SK-N-SH (cell line): ENCODE results near the gene SNX11. TPM values are rescaled to one million over a fixed set of nuclear protein-coding genes. Genes with fewer than 3 reads are reported as not detected.

Experiments
- CTCF ChIA-PET: fragments of 300-600, 350-600 bp; formaldehyde crosslinking; extraction: SDS; loops from one replicate; lab custom pipeline; 2021; lab: Yijun Ruan, JAX
- POLR2A ChIA-PET: fragments of 350-600 bp; sonication (Branson Sonifier 250); formaldehyde crosslinking; extraction: SDS; loops from one replicate; lab custom pipeline; 2020; ENCODE audit warnings: antibody characterized with exemption, inconsistent platforms; lab: Yijun Ruan, JAX
- DNase-seq: peaks from one replicate; pipeline ENCODE4 v3.0.0; 2012
- H2AFZ ChIP-seq: fragments of 200-600 bp; sonication (generic); 2 replicates; pipeline ENCODE4 v1.8.1; 2016; ENCODE audit warnings: antibody characterized with exemption, mild to moderate bottlenecking, low read depth
- H3F3A ChIP-seq: fragments of 200-600 bp; sonication (generic); replicated peaks from 2 replicates; pipeline ENCODE3; 2016; ENCODE audit warnings: antibody characterized with exemption, mild to moderate bottlenecking; ENCODE audit not compliant: insufficient read depth
- H3K27ac ChIP-seq, 2 experiments: fragments of 200-500 bp in 1 of 2; fragments of 200-600 bp in 1 of 2; sonication (Bioruptor generic) in 1 of 2; sonication (generic), shearing (Covaris generic) in 1 of 2; 2 replicates each; pipeline versions ENCODE4 v1.5.1 to v1.6.1; 2014 to 2016; ENCODE audit warnings: low read depth in 2 of 2, inconsistent platforms in 1 of 2, low read length in 1 of 2, mild to moderate bottlenecking in 1 of 2, mixed read lengths in 1 of 2
- H3K27me3 ChIP-seq: fragments of 200-600 bp; sonication (generic), shearing (Covaris generic); 2 replicates; pipeline ENCODE4 v1.6.1; 2016; ENCODE audit warnings: mixed run types; ENCODE audit not compliant: insufficient read depth
- H3K36me3 ChIP-seq, 2 experiments: fragments of 200-500 bp in 1 of 2; fragments of 200-600 bp in 1 of 2; sonication (Bioruptor generic) in 1 of 2; sonication (generic) in 1 of 2; replicated peaks in 1 of 2; 2 replicates each; pipeline versions ENCODE3 to v1.5.1; 2014 to 2016; ENCODE audit warnings: low read length in 1 of 2, mild to moderate bottlenecking in 1 of 2; ENCODE audit not compliant: insufficient read depth in 2 of 2, control insufficient read depth in 1 of 2
- H3K4me1 ChIP-seq, 2 experiments: fragments of 200-500 bp in 1 of 2; fragments of 200-600 bp in 1 of 2; sonication (Bioruptor generic) in 1 of 2; sonication (generic), shearing (Covaris generic) in 1 of 2; 2 replicates each; pipeline versions ENCODE4 v1.5.1 to v1.6.1; 2014 to 2016; ENCODE audit warnings: low read depth in 1 of 2, low read length in 1 of 2, mixed run types in 1 of 2; ENCODE audit not compliant: insufficient read depth in 2 of 2, control insufficient read depth in 1 of 2
- H3K4me2 ChIP-seq: fragments of 200-600 bp; sonication (generic), shearing (Covaris generic); 2 replicates; pipeline ENCODE4 v1.6.1; 2017; ENCODE audit warnings: mixed run types
- H3K4me3 ChIP-seq, 2 experiments: fragments of 200-500 bp in 1 of 2; fragments of 200-600 bp in 1 of 2; sonication (Bioruptor generic) in 1 of 2; sonication (generic), shearing (Covaris generic) in 1 of 2; 2 replicates each; pipeline versions ENCODE4 v1.5.1 to v1.8.1; 2014 to 2016; ENCODE audit warnings: low read depth in 2 of 2, inconsistent platforms in 1 of 2, low read length in 1 of 2, mild to moderate bottlenecking in 1 of 2, mixed read lengths in 1 of 2, moderate library complexity in 1 of 2
- H3K79me2 ChIP-seq: fragments of 200-600 bp; sonication (generic); 2 replicates; pipeline ENCODE4 v1.8.1; 2017; ENCODE audit warnings: mild to moderate bottlenecking; ENCODE audit not compliant: insufficient read depth
- H3K9ac ChIP-seq: fragments of 200-600 bp; sonication (generic); 2 replicates; pipeline ENCODE4 v1.6.1; 2017; ENCODE audit warnings: mixed run types
- H3K9me2 ChIP-seq: fragments of 200-600 bp; sonication (generic); 2 replicates; pipeline ENCODE4 v1.6.1; 2017; ENCODE audit warnings: mixed run types
- H3K9me3 ChIP-seq: fragments of 200-600 bp; sonication (generic); 2 replicates; pipeline ENCODE4 v1.6.1; 2017; ENCODE audit warnings: mixed run types, mild to moderate bottlenecking, moderate library complexity
- H4K20me1 ChIP-seq: fragments of 200-600 bp; sonication (generic); 2 replicates; pipeline ENCODE4 v1.6.1; 2017; ENCODE audit warnings: mild to moderate bottlenecking, mixed run types; ENCODE audit not compliant: insufficient read depth
- CTCF ChIP-seq: fragments of 200-600 bp; sonication (generic); IDR thresholded peaks from 2 replicates; pipeline ENCODE4 v1.6.1; 2017; ENCODE audit warnings: antibody characterized with exemption, mild to moderate bottlenecking, moderate library complexity
- FOXJ3 ChIP-seq: sonication (generic); formaldehyde crosslinking; IDR thresholded peaks from 2 replicates; pipeline ENCODE4 v1.5.1; 2020; ENCODE audit warnings: mild to moderate bottlenecking, missing genetic modification reagents
- GABPA ChIP-seq: IDR thresholded peaks from 2 replicates; pipeline ENCODE4 v1.4.0; 2012; ENCODE audit warnings: low read depth, mild to moderate bottlenecking
- JUND ChIP-seq: IDR thresholded peaks from 2 replicates; pipeline ENCODE4 v1.4.0; 2012
- PBX3 ChIP-seq: IDR thresholded peaks from 2 replicates; pipeline ENCODE4; 2012
- POLR2AphosphoS5 ChIP-seq: IDR thresholded peaks from 2 replicates; pipeline ENCODE4 v1.6.1; 2012; ENCODE audit warnings: low read depth, low read length
- RAD21 ChIP-seq: IDR thresholded peaks from 2 replicates; pipeline ENCODE4 v1.6.1; 2012; ENCODE audit warnings: mild to moderate bottlenecking, low read length
- RCOR1 ChIP-seq: fragments of 150-350 bp; IDR thresholded peaks from 2 replicates; pipeline ENCODE4 v1.6.1; 2017; ENCODE audit warnings: antibody characterized with exemption, low read length
- RFX5 ChIP-seq: IDR thresholded peaks from 2 replicates; pipeline ENCODE4 v1.6.1; 2012; ENCODE audit warnings: mild to moderate bottlenecking, improper control_type of control experiment, low read length
- RXRA ChIP-seq: IDR thresholded peaks from 2 replicates; pipeline ENCODE4 v1.4.0; 2012; ENCODE audit warnings: low read depth, mild to moderate bottlenecking, borderline replicate concordance
- WGBS: methylation state at CpG from one replicate; pipeline ENCODE4 v1.1.6; 2017; ENCODE audit warnings: low lambda C conversion rate; 5-methylcytosine and 5-hydroxymethylcytosine counted together
- polyA plus RNA-seq, 3 experiments: library from polyadenylated mRNA; depleted of rRNA; stranded (reverse); fragments of >200 nt; gene quantifications; 2 replicates each; pipeline ENCODE4 v1.2.3, GENCODE V29; 2012
- small RNA-seq, 7 experiments: library from RNA; depleted of rRNA; stranded (forward); fragments of <200 nt; gene quantifications; one replicate each; pipeline ENCODE3, GENCODE V24; 2012
- TF ChIP-seq, protein P1 (sequence below): IDR thresholded peaks from 2 replicates; pipeline ENCODE4 v1.4.0; 2012; ENCODE audit warnings: low read depth
- TF ChIP-seq, protein P2 (sequence below): IDR thresholded peaks from 2 replicates; pipeline ENCODE4 v1.4.0; 2012; ENCODE audit warnings: low read depth, borderline replicate concordance

The SNX11 gene
- polyA plus RNA-seq, 1 of the 3 experiments (the other 2 are of a cell fraction): 19.0 TPM

DNA sequence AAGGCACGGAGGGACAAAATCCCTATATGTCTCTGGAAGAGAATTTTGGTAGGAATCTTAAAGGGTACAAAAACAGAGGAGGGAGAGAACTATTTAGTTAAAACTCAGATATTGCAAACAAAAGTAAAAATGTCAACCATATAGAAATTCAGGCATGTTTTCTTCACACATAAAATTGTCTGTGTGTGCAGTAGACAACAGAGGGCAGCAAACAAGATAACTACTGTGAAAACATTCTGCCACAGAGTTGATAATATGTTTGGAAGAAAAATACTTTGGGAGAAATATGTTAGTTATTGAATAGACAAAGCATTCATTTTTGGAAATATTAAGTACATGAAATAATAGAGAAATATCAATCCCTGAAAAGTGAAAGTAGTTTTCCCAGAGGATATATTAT, 56.2 kb downstream of the SNX11 start:
- TF ChIP-seq PBX3 (no peak), POLR2AphosphoS5 (no peak), RAD21 (no peak), CTCF (0 out of 2 replicates have a peak, but pooled peaks have one; percentile 21), RFX5 (no peak), RCOR1 (no peak), GABPA (no peak)
- TF ChIP-seq, protein P1, sequence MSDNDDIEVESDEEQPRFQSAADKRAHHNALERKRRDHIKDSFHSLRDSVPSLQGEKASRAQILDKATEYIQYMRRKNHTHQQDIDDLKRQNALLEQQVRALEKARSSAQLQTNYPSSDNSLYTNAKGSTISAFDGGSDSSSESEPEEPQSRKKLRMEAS: no peak
- Histone ChIP-seq H3K9me3 (no peaks in the 10 kb centered on the region), H3K27me3 (peaks cover 74% of the 10 kb centered on the region), H4K20me1 (no peaks in the 10 kb centered on the region), H3K4me3 (no peak overlapping the region), H3K9me2 (no peaks in the 10 kb centered on the region), H3K4me1 (no peaks in the 10 kb centered on the region), H3K9ac (no peak overlapping the region), H2AFZ (no peak overlapping the region), H3K79me2 (no peaks in the 10 kb centered on the region), H3F3A (no peaks in the 10 kb centered on the region), H3K36me3 (no peaks in the 10 kb centered on the region), H3K27ac (no peak overlapping the region), H3K4me2 (no peak overlapping the region)
- ChIA-PET POLR2A (interaction anchor here (0.6 kb wide), 1 partner anchor 228 kb away, joined by 3 read pairs; no protein-coding TSS in a partner anchor), CTCF (interaction anchor here (1.5 kb wide), 1 partner anchor 10 kb away, joined by 7 read pairs; no protein-coding TSS in a partner anchor)
- DNase-seq: no peak
- 27% methylated on average over 1 of the region's 1 CpG for WGBS

GRCh38 chr17:48169926-48170325, 62.4 kb downstream of the SNX11 start:
- no peaks in the 10 kb centered on the region for H3K4me1 ChIP-seq
- no peaks in the 10 kb centered on the region for H3F3A ChIP-seq
- no peaks in the 10 kb centered on the region for H3K9me2 ChIP-seq
- POLR2A ChIA-PET: no interaction called here
- H3K27me3 ChIP-seq: peaks cover 84% of the 10 kb centered on the region
- no peaks in the 10 kb centered on the region for H3K79me2 ChIP-seq
- 7% methylated on average over 1 of the region's 1 CpG for WGBS
- no peak overlapping the region for H3K27ac ChIP-seq
- H3K4me3 ChIP-seq: no peak overlapping the region
- H3K36me3 ChIP-seq: no peaks in the 10 kb centered on the region
- DNase-seq: no peak
- no peak overlapping the region for H3K4me2 ChIP-seq
- no peaks in the 10 kb centered on the region for H3K9me3 ChIP-seq
- H2AFZ ChIP-seq: no peak overlapping the region
- CTCF ChIA-PET: no interaction called here
- H4K20me1 ChIP-seq: no peaks in the 10 kb centered on the region
- H3K9ac ChIP-seq: no peak overlapping the region
- TF ChIP-seq FOXJ3 (CRISPR knock-in tag) (no peak), JUND (no peak), RXRA (no peak)
- TF ChIP-seq, protein P2, sequence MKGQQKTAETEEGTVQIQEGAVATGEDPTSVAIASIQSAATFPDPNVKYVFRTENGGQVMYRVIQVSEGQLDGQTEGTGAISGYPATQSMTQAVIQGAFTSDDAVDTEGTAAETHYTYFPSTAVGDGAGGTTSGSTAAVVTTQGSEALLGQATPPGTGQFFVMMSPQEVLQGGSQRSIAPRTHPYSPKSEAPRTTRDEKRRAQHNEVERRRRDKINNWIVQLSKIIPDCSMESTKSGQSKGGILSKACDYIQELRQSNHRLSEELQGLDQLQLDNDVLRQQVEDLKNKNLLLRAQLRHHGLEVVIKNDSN: no peak

Small RNA genes lying within 50 kb of the gene (small RNA-seq; reads per million reads assigned to genes)
- gene AC004477.2 (0 reads per million in 7 experiments), gene MIR1203 (0 reads per million in 7 experiments), gene RNU6-1201P (0 to 3.4 (median 0.17) reads per million in 7 experiments)

Other genes with a start within 250 kb of the SNX11 start
- gene SP2, start 211.5 kb upstream of the SNX11 start, polyA plus RNA-seq (2012; rRNA removed): 8.8 and 16.7 TPM in 2 replicates
- gene PNPO, start 166.2 kb upstream of the SNX11 start, polyA plus RNA-seq (2012; rRNA removed): 26.1 and 33.8 TPM in 2 replicates
- gene PRR15L, start 149.9 kb upstream of the SNX11 start, polyA plus RNA-seq (2012; rRNA removed): not detected in 2 replicates
- 208 and 288 TPM in 2 replicates for gene CDK5RAP3, start 136.7 kb upstream of the SNX11 start, polyA plus RNA-seq (2012; rRNA removed)
- gene COPZ2, start 70.0 kb upstream of the SNX11 start, polyA plus RNA-seq (2012; rRNA removed): 31.2 and 36.9 TPM in 2 replicates
- gene NFE2L1, start 59.4 kb upstream of the SNX11 start, polyA plus RNA-seq (2012; rRNA removed): 159 and 174 TPM in 2 replicates
- 102 and 112 TPM in 2 replicates for gene CBX1, start 6.3 kb upstream of the SNX11 start, polyA plus RNA-seq (2012; rRNA removed)